ENCODE measurements around the gene DKKL1.

GRCh38 chr19:49340865-49341718 lies 22.6 kb upstream of the DKKL1 start:
- TF ChIP-seq CTCF (IDR thresholded peaks at IDR 0.05) (no peak), POLR2A (IDR thresholded peaks at IDR 0.05) (no peak)
